ENCODE measurements around the gene LTA.

Gene LTA

DNA sequence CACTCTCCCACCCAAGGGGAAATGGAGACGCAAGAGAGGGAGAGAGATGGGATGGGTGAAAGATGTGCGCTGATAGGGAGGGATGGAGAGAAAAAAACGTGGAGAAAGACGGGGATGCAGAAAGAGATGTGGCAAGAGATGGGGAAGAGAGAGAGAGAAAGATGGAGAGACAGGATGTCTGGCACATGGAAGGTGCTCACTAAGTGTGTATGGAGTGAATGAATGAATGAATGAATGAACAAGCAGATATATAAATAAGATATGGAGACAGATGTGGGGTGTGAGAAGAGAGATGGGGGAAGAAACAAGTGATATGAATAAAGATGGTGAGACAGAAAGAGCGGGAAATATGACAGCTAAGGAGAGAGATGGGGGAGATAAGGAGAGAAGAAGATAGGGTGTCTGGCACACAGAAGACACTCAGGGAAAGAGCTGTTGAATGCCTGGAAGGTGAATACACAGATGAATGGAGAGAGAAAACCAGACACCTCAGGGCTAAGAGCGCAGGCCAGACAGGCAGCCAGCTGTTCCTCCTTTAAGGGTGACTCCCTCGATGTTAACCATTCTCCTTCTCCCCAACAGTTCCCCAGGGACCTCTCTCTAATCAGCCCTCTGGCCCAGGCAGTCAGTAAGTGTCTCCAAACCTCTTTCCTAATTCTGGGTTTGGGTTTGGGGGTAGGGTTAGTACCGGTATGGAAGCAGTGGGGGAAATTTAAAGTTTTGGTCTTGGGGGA, 4.0 kb downstream of the LTA start:
- no peak for TF ChIP-seq CTCF (conservative IDR thresholded peaks at IDR 0.05)
- no peak overlapping the region for H3K27ac ChIP-seq

GRCh38 chr6:31576897-31577578, 4.9 kb downstream of the LTA start:
- TF ChIP-seq CTCF (conservative IDR thresholded peaks at IDR 0.05) = no peak
- H3K27ac ChIP-seq = no peak overlapping the region

DNA sequence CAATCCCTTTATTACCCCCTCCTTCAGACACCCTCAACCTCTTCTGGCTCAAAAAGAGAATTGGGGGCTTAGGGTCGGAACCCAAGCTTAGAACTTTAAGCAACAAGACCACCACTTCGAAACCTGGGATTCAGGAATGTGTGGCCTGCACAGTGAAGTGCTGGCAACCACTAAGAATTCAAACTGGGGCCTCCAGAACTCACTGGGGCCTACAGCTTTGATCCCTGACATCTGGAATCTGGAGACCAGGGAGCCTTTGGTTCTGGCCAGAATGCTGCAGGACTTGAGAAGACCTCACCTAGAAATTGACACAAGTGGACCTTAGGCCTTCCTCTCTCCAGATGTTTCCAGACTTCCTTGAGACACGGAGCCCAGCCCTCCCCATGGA, 5.5 kb downstream of the LTA start:
- no peak for TF ChIP-seq CTCF (conservative IDR thresholded peaks at IDR 0.05)

GRCh38 chr6:31578184-31579118, 6.4 kb downstream of the LTA start:
- no peak for TF ChIP-seq CTCF (conservative IDR thresholded peaks at IDR 0.05)
- H3K27ac ChIP-seq = no peak overlapping the region

More for the DNA sequence above, 5.5 kb downstream of the LTA start:
- H3K27ac ChIP-seq = no peak overlapping the region

DNA sequence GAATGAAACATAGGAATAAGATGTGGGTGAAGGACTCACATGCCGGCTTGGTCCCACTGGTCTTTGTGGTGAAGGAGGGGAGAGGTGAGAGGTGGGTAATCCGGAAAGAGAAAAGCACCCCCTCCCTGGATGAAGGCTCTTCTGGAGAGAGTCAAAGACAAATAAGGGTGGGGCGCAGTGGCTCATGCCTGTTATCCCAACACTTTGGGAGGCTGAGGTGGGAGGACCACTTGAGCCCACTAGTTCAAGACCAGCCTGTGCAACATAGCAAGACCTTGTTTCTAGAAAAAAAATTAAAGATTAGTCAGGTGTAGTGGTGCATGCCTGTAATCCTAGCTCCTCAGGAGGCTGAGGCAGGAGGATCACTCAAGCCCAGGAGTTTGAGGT, 7.0 kb downstream of the LTA start:
- H3K27ac ChIP-seq = no peak overlapping the region
- TF ChIP-seq CTCF (conservative IDR thresholded peaks at IDR 0.05) = no peak

DNA sequence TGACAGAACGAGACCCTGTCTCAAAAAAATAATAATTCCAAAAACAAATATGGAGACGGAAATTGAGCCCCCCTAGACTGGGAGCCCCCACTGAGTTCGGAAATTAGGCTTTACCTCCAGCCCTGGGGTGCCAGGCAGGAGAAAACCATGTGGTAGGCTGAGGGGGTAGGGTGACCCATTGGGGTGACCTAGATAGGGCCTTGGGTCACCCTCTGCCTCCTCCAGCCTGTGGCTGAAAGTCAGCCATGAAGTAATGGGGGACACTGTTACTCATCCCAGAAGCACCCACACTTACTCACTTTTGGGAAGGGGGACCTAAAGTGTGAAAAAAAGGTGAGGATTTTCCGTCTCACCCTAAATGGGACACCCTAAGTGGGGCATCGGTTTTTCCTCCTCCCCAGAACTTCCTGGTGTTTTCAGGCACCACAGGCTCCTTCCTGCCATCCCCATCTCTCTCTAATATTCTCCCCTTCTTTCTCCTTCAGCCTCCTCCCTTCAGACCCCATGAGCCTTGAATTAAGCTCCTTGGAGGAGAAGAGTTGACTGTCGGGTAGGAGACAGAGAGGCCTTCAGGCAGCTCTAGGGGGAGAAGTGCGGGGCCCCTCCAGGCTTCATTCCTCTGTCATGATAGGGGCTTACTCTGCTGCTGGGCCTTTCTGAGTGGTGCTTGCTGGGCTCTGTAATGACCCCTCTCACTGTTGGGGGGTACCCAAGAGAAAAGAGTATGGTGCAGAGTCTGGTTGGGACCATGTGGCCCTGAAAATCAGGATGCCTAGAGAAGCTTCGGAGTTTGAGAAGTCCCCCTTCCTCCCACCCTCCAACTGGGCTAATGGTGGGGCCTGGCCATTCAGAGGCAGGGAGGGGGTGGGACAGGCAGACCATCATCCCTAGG, 7.7 kb downstream of the LTA start:
- H3K27ac ChIP-seq = no peak overlapping the region
- TF ChIP-seq CTCF (conservative IDR thresholded peaks at IDR 0.05) = no peak
